B cell (primary cell): ENCODE measurements around the gene ARHGAP6. TPM values are rescaled to one million over a fixed set of nuclear protein-coding genes. Genes with fewer than 3 reads are reported as not detected.

Source experiments
- ATAC-seq: fragments of 200-7000 bp; cut with Tn5 transposase; one replicate; pipeline ENCODE4 v1.10.0; 2021; ENCODE audit warnings: low read depth, mild to moderate bottlenecking, moderate number of reproducible peaks, moderate library complexity
- CTCF ChIA-PET: fragments of 350-600 bp; sonication (Branson Sonifier 250); formaldehyde crosslinking; loops from one replicate; lab custom pipeline; 2021; ENCODE audit warnings: antibody characterized with exemption, inconsistent platforms; lab: Charles Lee
- POLR2A ChIA-PET: fragments of 350-600 bp; sonication (Branson Sonifier 250); formaldehyde crosslinking; loops from one replicate; lab custom pipeline; 2021; ENCODE audit warnings: antibody characterized with exemption; lab: Charles Lee
- DNase-seq: peaks from one replicate; pipeline ENCODE4 v3.0.0; 2013
- H2AFZ ChIP-seq: 2 replicates; pipeline ENCODE4 v1.6.1; 2012; ENCODE audit warnings: mild to moderate bottlenecking, low read depth, low read length; ENCODE audit not compliant: insufficient read depth, poor library complexity, severe bottlenecking
- H3K27ac ChIP-seq, 2 donors: 1 replicate in 1 of 2; 2 replicates in 1 of 2; pipeline ENCODE4 v1.5.1; 2012 to 2013; ENCODE audit warnings: low read length in 2 of 2, mild to moderate bottlenecking in 2 of 2, moderate library complexity in 1 of 2
- H3K27me3 ChIP-seq, 4 experiments: fragments of 200-600 bp in 1 of 4; sonication (generic) in 1 of 4; replicated peaks in 1 of 4; 1 replicate in 2 of 4; 2 replicates in 2 of 4; pipeline versions ENCODE4 v1.6.1 to v1.7.0; 2013 to 2016; ENCODE audit warnings: low read length in 3 of 4, mild to moderate bottlenecking in 2 of 4, mixed read lengths in 1 of 4, moderate library complexity in 1 of 4; ENCODE audit not compliant: insufficient read depth in 4 of 4, control insufficient read depth in 3 of 4; ENCODE audit errors: control extremely low read depth in 1 of 4
- H3K36me3 ChIP-seq, 2 experiments: replicated peaks in 1 of 2; 1 replicate in 1 of 2; 2 replicates in 1 of 2; pipeline versions ENCODE4 v1.6.1 to v1.7.1; 2013; ENCODE audit warnings: low read length in 1 of 2; ENCODE audit not compliant: insufficient read depth in 2 of 2, control insufficient read depth in 1 of 2; ENCODE audit errors: control extremely low read depth in 1 of 2, extremely low read depth in 1 of 2
- H3K4me1 ChIP-seq, 2 donors: fragments of 200-600 bp in 1 of 2; sonication (generic) in 1 of 2; 1 replicate in 1 of 2; 2 replicates in 1 of 2; pipeline versions ENCODE4 v1.5.1 to v1.6.1; 2013 to 2017; ENCODE audit warnings: low read length in 2 of 2; ENCODE audit not compliant: control insufficient read depth in 2 of 2, insufficient read depth in 2 of 2
- H3K4me2 ChIP-seq: replicated peaks from 2 replicates; pipeline ENCODE3; 2012; ENCODE audit warnings: mild to moderate bottlenecking, low read depth, low read length; ENCODE audit not compliant: poor library complexity, severe bottlenecking
- H3K4me3 ChIP-seq, 5 experiments: fragments of 200-600 bp in 1 of 5; sonication (generic) in 1 of 5; 1 replicate in 3 of 5; 2 replicates in 2 of 5; pipeline versions ENCODE4 v1.5.1 to v1.7.0; 2011 to 2016; ENCODE audit warnings: low read length in 4 of 5, mild to moderate bottlenecking in 4 of 5, low read depth in 2 of 5, control low read depth in 1 of 5, moderate library complexity in 1 of 5; ENCODE audit not compliant: insufficient read depth in 1 of 5; ENCODE audit errors: control extremely low read depth in 1 of 5, extremely low read depth in 1 of 5
- H3K79me2 ChIP-seq: fragments of 200-600 bp; sonication (generic); one replicate; pipeline ENCODE4 v1.6.0; 2016; ENCODE audit warnings: low read length; ENCODE audit not compliant: control insufficient read depth, insufficient read depth
- H3K9ac ChIP-seq: fragments of 200-600 bp; sonication (generic); 2 replicates; pipeline ENCODE4 v1.6.1; 2017; ENCODE audit warnings: mild to moderate bottlenecking, low read length, moderate library complexity
- H3K9me3 ChIP-seq, 3 donors: one replicate each; pipeline versions ENCODE4 v1.6.1 to v1.7.1; 2013; ENCODE audit warnings: low read length in 2 of 3; ENCODE audit not compliant: control insufficient read depth in 2 of 3, insufficient read depth in 1 of 3; ENCODE audit errors: control extremely low read depth in 1 of 3
- H4K20me1 ChIP-seq: 2 replicates; pipeline ENCODE4 v1.6.0; 2012; ENCODE audit warnings: mild to moderate bottlenecking, low read length; ENCODE audit not compliant: insufficient read depth, control insufficient read depth, poor library complexity, severe bottlenecking
- H3K27ac Mint-ChIP-seq: one replicate; pipeline ENCODE4 v1.8.0; 2021; ENCODE audit warnings: mixed read lengths
- H3K27me3 Mint-ChIP-seq: one replicate; pipeline ENCODE4 v1.8.0; 2021; ENCODE audit warnings: mixed read lengths
- H3K4me1 Mint-ChIP-seq: one replicate; pipeline ENCODE4 v1.8.0; 2021; ENCODE audit warnings: mixed read lengths
- H3K4me3 Mint-ChIP-seq: one replicate; pipeline ENCODE4 v1.8.0; 2021; ENCODE audit warnings: mixed read lengths
- H3K9me3 Mint-ChIP-seq: one replicate; pipeline ENCODE4 v1.8.0; 2022; ENCODE audit warnings: mixed read lengths; ENCODE audit not compliant: insufficient read depth
- EZH2 ChIP-seq: IDR thresholded peaks from 2 replicates; pipeline ENCODE4 v1.6.1; 2012; ENCODE audit warnings: borderline replicate concordance, low read depth, mild to moderate bottlenecking, moderate library complexity, low read length; ENCODE audit not compliant: insufficient read depth, poor library complexity, severe bottlenecking
- WGBS: methylation state at CpG from one replicate; pipeline ENCODE4 v1.1.5; 2013; ENCODE audit warnings: missing lambda C conversion rate; ENCODE audit not compliant: insufficient coverage; 5-methylcytosine and 5-hydroxymethylcytosine counted together
- intact Hi-C: fragments of 100-400 bp; cut with micrococcal nuclease; formaldehyde crosslinking; loops from one replicate; pipeline ENCODE4 v1.10.0; 2022
- polyA plus RNA-seq: library from polyadenylated mRNA; depleted of rRNA; stranded (reverse); fragments of >200 nt; gene quantifications from 2 replicates; pipeline ENCODE4 v1.2.3, GENCODE V29; 2012
- total RNA-seq, 2 donors: library from RNA; stranded (reverse); fragments of 120-200 nt in 1 of 2; gene quantifications; 1 replicate in 1 of 2; 2 replicates in 1 of 2; pipeline versions ENCODE4 v1.2.3 to v1.2.4, GENCODE V29; 2013 to 2022
- TF ChIP-seq, protein P1 (sequence below): fragments of 200-600 bp; IDR thresholded peaks from one replicate; pipeline ENCODE4 v1.8.0; 2022; ENCODE audit warnings: antibody characterized with exemption, mild to moderate bottlenecking

The ARHGAP6 gene
- total and polyA plus RNA-seq, 2 donors (not counting 1 experiment from before 2014, with no cell fraction given), result 1.6 to 2.6 TPM

DNA sequence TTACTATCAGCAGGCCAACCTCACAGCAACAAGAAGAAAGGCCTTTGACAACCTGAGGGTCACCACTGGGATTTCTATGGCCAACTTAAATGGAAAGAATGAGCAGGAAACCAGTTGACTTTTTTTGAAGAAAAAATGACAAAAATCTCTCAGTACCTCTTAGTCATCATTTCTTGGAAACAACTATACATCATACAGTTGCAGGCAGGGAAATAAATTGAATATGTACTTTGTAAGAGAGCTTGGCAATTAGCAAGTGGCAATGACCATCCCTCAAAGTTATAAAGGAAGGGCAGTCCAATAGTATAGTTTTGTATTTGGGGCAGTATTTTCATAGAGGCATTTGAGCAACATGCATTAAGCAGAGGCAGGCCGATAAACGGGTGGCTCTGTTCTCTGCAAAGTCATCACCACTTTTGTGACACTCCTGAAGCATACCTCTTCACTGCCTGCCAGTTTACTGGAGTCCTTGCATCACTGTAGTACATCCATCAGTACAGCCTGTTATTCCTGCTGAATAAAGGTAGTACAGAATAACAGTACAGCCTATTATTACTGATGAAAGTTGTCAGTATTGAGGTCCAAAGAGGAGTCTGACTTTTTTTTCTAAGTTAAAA, 455.8 kb downstream of the ARHGAP6 start:
- CTCF ChIA-PET, result no interaction called here

DNA sequence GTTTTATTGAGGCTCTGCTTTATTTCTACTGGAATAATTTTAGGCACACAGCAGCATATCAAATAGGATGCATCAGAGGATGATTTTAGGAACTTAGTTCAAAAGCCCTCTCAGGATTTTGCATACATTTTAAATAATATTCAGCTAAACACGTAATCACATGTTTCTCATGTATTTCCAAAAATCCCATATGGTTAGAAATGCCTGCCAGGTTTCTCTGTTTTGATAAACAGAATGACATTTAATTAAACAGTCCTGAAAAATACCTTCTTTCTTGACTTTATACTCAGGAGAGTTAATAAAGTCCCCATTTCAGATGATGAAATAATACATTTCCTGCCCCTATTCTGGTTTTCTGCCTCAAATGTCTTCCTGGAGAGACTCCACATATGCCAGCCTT, 459.0 kb downstream of the ARHGAP6 start:
- Histone ChIP-seq H3K79me2 (no peaks in the 10 kb centered on the region), H2AFZ (no peak overlapping the region), H3K27me3 (no peaks in the 10 kb centered on the region), H3K9me3 (no peaks in the 10 kb centered on the region), H3K27ac (no peak overlapping the region), H3K36me3 (no peaks in the 10 kb centered on the region), H3K9ac (no peak overlapping the region), H3K4me3 (no peak overlapping the region), H4K20me1 (no peaks in the 10 kb centered on the region), H3K4me1 (no peaks in the 10 kb centered on the region), H3K4me2 (no peak overlapping the region)
- no CpG with 5 or more reads among the region's 1 CpG for WGBS
- intact Hi-C loops, result no loop called here
- H3K9me3 Mint-ChIP-seq, result peaks cover 4% of the 10 kb centered on the region
- TF ChIP-seq, protein P1, sequence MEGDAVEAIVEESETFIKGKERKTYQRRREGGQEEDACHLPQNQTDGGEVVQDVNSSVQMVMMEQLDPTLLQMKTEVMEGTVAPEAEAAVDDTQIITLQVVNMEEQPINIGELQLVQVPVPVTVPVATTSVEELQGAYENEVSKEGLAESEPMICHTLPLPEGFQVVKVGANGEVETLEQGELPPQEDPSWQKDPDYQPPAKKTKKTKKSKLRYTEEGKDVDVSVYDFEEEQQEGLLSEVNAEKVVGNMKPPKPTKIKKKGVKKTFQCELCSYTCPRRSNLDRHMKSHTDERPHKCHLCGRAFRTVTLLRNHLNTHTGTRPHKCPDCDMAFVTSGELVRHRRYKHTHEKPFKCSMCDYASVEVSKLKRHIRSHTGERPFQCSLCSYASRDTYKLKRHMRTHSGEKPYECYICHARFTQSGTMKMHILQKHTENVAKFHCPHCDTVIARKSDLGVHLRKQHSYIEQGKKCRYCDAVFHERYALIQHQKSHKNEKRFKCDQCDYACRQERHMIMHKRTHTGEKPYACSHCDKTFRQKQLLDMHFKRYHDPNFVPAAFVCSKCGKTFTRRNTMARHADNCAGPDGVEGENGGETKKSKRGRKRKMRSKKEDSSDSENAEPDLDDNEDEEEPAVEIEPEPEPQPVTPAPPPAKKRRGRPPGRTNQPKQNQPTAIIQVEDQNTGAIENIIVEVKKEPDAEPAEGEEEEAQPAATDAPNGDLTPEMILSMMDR, result no peak
- no peak for TF ChIP-seq EZH2
- CTCF ChIA-PET, result no interaction called here
- no peak overlapping the region for H3K27ac Mint-ChIP-seq
- POLR2A ChIA-PET, result no interaction called here
- H3K27me3 Mint-ChIP-seq, result no peaks in the 10 kb centered on the region
- ATAC-seq (no peak), DNase-seq (no peak)
- no peak overlapping the region for H3K4me3 Mint-ChIP-seq
- peaks cover 8% of the 10 kb centered on the region for H3K4me1 Mint-ChIP-seq

More for the DNA sequence above, 455.8 kb downstream of the ARHGAP6 start:
- Mint-ChIP-seq H3K27me3 (peaks cover 3% of the 10 kb centered on the region), H3K4me3 (no peak overlapping the region), H3K4me1 (no peaks in the 10 kb centered on the region), H3K9me3 (no peaks in the 10 kb centered on the region), H3K27ac (no peak overlapping the region)
- ATAC-seq (no peak), DNase-seq (no peak)
- H4K20me1 ChIP-seq, result no peaks in the 10 kb centered on the region
- no peak overlapping the region for H3K4me2 ChIP-seq
- H3K79me2 ChIP-seq, result no peaks in the 10 kb centered on the region
- WGBS, result no CpG with 5 or more reads among the region's 2 CpGs
- H3K36me3 ChIP-seq, result no peaks in the 10 kb centered on the region
- no peak overlapping the region for H2AFZ ChIP-seq
- H3K27me3 ChIP-seq, result no peaks in the 10 kb centered on the region
- H3K9me3 ChIP-seq, result peaks cover 0 to 4% (median 0%) of the 10 kb centered on the region in 3 donors
- no peaks in the 10 kb centered on the region for H3K4me1 ChIP-seq
- H3K27ac ChIP-seq, result no peak overlapping the region
- no peak overlapping the region for H3K9ac ChIP-seq
- intact Hi-C loops, result no loop called here
- no peak overlapping the region for H3K4me3 ChIP-seq
- TF ChIP-seq, protein P1, result no peak
- TF ChIP-seq EZH2, result no peak
- POLR2A ChIA-PET, result no interaction called here
